ACC112 (cell line): ENCODE data around the gene PYGM.

Experiments used
- H2AFZ ChIP-seq: fragments of 200-600 bp; sonication (generic); one replicate; pipeline ENCODE4 v1.6.0; 2017; ENCODE audit warnings: antibody characterized with exemption, low read length; ENCODE audit not compliant: unreplicated experiment
- H3K27ac ChIP-seq: fragments of 200-600 bp; sonication (generic); 2 replicates; pipeline ENCODE4 v1.5.1; 2014; ENCODE audit warnings: low read depth, mild to moderate bottlenecking, antibody characterized with exemption, low read length, moderate library complexity
- H3K27me3 ChIP-seq: fragments of 200-600 bp; sonication (generic); 2 replicates; pipeline ENCODE4 v1.6.1; 2014; ENCODE audit warnings: mild to moderate bottlenecking, antibody characterized with exemption, low read length, moderate library complexity, mixed read lengths; ENCODE audit not compliant: insufficient read depth
- H3K36me3 ChIP-seq: fragments of 200-600 bp; sonication (generic); 2 replicates; pipeline ENCODE4 v1.6.1; 2016; ENCODE audit warnings: mild to moderate bottlenecking, antibody characterized with exemption, low read length, moderate library complexity, mixed read lengths; ENCODE audit not compliant: insufficient read depth
- H3K4me1 ChIP-seq: fragments of 200-600 bp; sonication (generic); one replicate; pipeline ENCODE4 v1.6.1; 2016; ENCODE audit warnings: low read length, mixed read lengths; ENCODE audit not compliant: insufficient read depth, unreplicated experiment, control insufficient read depth
- H3K4me3 ChIP-seq: fragments of 200-600 bp; sonication (generic); 2 replicates; pipeline ENCODE4 v1.5.1; 2014; ENCODE audit warnings: mild to moderate bottlenecking, low read depth, low read length
- H3K79me2 ChIP-seq: fragments of 200-600 bp; sonication (generic); one replicate; pipeline ENCODE4 v1.6.0; 2016; ENCODE audit warnings: low read length; ENCODE audit not compliant: control insufficient read depth, unreplicated experiment, insufficient read depth

The PYGM gene

DNA sequence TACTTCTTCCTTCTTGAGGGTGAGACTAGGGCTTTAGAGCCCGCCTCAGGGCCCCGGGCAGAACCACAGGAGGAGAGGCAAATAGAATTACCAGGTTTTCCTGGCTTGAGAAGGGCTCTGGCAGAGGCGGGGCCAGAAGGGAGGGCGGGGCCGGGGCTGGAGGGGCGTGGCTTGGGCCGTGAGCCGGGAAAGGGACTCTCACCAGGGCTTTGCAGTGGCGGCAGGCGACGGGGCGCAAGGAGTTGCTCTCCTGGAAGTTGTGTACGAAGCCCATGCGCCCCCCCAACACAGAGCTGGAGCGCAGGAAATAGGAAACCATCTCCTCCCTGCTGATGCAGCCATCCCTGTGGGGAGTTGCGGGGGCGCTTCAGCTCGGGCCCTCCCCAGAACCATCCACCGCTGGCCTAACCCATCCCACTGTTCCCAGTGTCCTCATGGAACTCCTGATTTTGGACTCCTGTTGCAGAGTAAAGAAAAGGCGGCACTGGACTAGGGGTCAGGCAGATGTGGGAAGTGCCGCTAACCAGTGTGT lies 29.9 kb downstream of the PYGM start:
- 0 out of 2 replicates have a peak, but pooled peaks cover 3% of the 10 kb centered on the region for H3K27me3 ChIP-seq
- H3K36me3 ChIP-seq, result no peaks in the 10 kb centered on the region
- no peak overlapping the region for H3K27ac ChIP-seq
- no peak overlapping the region for H3K4me3 ChIP-seq
- H3K79me2 ChIP-seq, result no peaks in the 10 kb centered on the region
- H3K4me1 ChIP-seq, result no peaks in the 10 kb centered on the region
- H2AFZ ChIP-seq, result no peak overlapping the region

DNA sequence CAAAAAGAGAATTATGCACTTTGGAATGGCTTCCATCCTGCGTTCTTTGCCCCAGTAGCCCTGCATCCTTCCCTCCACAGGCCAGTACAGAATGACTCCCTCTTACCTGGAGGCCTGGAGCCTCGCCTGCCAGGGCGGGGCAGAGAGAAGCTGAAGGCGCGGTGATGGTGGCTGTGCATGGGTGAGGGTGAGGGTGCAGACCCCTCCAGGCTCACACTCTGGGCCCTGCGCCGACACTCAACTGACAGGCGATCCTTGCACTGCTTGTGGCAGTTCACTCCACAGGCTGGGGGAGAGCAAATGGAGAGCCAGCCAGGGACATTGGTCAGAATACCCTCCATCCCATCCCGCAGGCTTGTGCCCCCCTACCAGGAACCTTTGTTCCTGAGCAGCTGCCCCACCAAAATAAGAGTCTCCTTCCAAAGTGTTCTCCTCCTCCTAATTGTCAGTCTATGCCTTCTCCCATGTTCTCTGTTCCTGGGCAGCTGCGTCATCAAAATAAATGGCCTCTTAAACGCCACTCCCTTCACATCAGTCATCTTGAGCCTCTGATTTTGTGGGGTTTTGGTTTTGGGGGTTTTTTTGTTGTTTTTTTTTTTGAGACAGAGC lies 30.9 kb downstream of the PYGM start:
- H3K27me3 ChIP-seq, result peaks cover 3% of the 10 kb centered on the region; the same call in 1 of the 2 replicates
- no peaks in the 10 kb centered on the region for H3K79me2 ChIP-seq
- H2AFZ ChIP-seq, result no peak overlapping the region
- no peaks in the 10 kb centered on the region for H3K36me3 ChIP-seq
- no peak overlapping the region for H3K27ac ChIP-seq
- no peaks in the 10 kb centered on the region for H3K4me1 ChIP-seq
- no peak overlapping the region for H3K4me3 ChIP-seq

GRCh38 chr11:64726867-64727530 lies 32.8 kb downstream of the PYGM start:
- H3K27me3 ChIP-seq, result peaks cover 9% of the 10 kb centered on the region
- no peaks in the 10 kb centered on the region for H3K4me1 ChIP-seq
- no peak overlapping the region for H3K4me3 ChIP-seq
- H3K27ac ChIP-seq, result no peak overlapping the region
- H2AFZ ChIP-seq, result no peak overlapping the region
- no peaks in the 10 kb centered on the region for H3K79me2 ChIP-seq
- no peaks in the 10 kb centered on the region for H3K36me3 ChIP-seq

DNA sequence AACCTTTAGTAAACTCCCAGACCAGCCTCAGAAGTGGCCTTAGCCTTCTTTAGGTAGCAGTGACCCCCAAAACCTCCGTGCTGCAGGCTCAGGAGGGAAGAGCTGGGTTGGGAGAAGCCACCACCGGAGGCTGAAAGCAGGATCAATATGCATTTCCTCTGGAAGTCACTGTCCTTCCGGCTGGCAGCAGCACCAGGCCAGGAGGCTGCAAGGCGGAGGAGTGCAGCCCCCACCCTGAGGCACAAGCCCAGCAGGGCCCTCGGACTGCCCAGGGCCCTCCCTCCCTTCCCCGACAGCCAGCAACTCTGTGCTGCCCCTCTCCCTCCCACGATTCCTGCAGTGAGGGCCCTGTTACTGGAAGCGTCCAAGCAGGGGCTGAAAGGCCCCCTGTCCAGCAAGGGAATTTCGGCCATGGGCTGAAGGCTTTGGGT lies 33.5 kb downstream of the PYGM start:
- Histone ChIP-seq H3K79me2 (no peaks in the 10 kb centered on the region), H3K4me3 (no peak overlapping the region), H3K27ac (no peak overlapping the region)

GRCh38 chr11:64724863-64725532 lies 34.8 kb downstream of the PYGM start:
- H3K36me3 ChIP-seq, result no peaks in the 10 kb centered on the region
- H3K79me2 ChIP-seq, result no peaks in the 10 kb centered on the region
- H3K27ac ChIP-seq, result no peak overlapping the region
- H3K4me3 ChIP-seq, result no peak overlapping the region
- H3K4me1 ChIP-seq, result no peaks in the 10 kb centered on the region
- H3K27me3 ChIP-seq, result peaks cover 25% of the 10 kb centered on the region
- no peak overlapping the region for H2AFZ ChIP-seq

More for the DNA sequence above, 33.5 kb downstream of the PYGM start:
- H3K36me3 ChIP-seq, result no peaks in the 10 kb centered on the region
- H3K4me1 ChIP-seq, result no peaks in the 10 kb centered on the region
- H3K27me3 ChIP-seq, result peaks cover 14% of the 10 kb centered on the region
- no peak overlapping the region for H2AFZ ChIP-seq

GRCh38 chr11:64723907-64724862 lies 35.6 kb downstream of the PYGM start:
- Histone ChIP-seq H2AFZ (no peak overlapping the region), H3K79me2 (no peaks in the 10 kb centered on the region), H3K27me3 (peaks cover 30% of the 10 kb centered on the region), H3K36me3 (no peaks in the 10 kb centered on the region), H3K27ac (no peak overlapping the region), H3K4me1 (no peaks in the 10 kb centered on the region), H3K4me3 (0 out of 2 replicates have a peak overlapping the region, but pooled peaks have one; percentile 84)

- no peak within 1 kb of the TSS for H3K27ac ChIP-seq
- peaks cover 37% of the 10 kb centered on the region for H3K27me3 ChIP-seq
- H3K4me1 ChIP-seq, result no peaks in the 10 kb centered on the region
- H3K36me3 ChIP-seq, result no peaks in the 10 kb centered on the region
- peak within 1 kb of the TSS; percentile 84 for H3K4me3 ChIP-seq
- no peaks in the 10 kb centered on the region for H3K79me2 ChIP-seq
- H2AFZ ChIP-seq, result peak within 1 kb of the TSS; percentile 99
These were observed 36.5 kb downstream of the PYGM start, which contains the start of gene NRXN2 for GRCh38 chr11:64723117-64723906. Gene NRXN2 (minus strand): TSS chr11:64723197. CDS start chr11:64713699, 9,498 bp downstream.

GRCh38 chr11:64722141-64723065 lies 37.4 kb downstream of the PYGM start:
- Histone ChIP-seq H3K36me3 (no peaks in the 10 kb centered on the region), H3K27ac (no peak overlapping the region), H3K4me3 (no peak overlapping the region), H3K27me3 (peaks cover 46% of the 10 kb centered on the region), H3K79me2 (no peaks in the 10 kb centered on the region), H2AFZ (no peak overlapping the region), H3K4me1 (no peaks in the 10 kb centered on the region)

- Histone ChIP-seq H3K27me3 (peaks cover 56% of the 10 kb centered on the region), H3K4me1 (no peaks in the 10 kb centered on the region), H2AFZ (no peak overlapping the region), H3K27ac (no peak overlapping the region), H3K79me2 (no peaks in the 10 kb centered on the region), H3K4me3 (no peak overlapping the region), H3K36me3 (no peaks in the 10 kb centered on the region)
These were observed 38.4 kb downstream of the PYGM start for GRCh38 chr11:64721359-64721699.
